D721Med (cell line): ENCODE measurements around the gene TADA2B.

Source experiments
- DNase-seq: peaks from one replicate; pipeline ENCODE4 v3.0.0; 2011; ENCODE audit warnings: low spot score; ENCODE audit not compliant: insufficient read length
- FAIRE-seq: peaks from 2 replicates; lab custom pipeline; 2011; peaks lifted over from hg19 to GRCh38; lab: Jason Lieb, UNC
- TF ChIP-seq, protein P1 (sequence below): IDR thresholded peaks from 2 replicates; pipeline ENCODE4 v1.5.1; 2012; ENCODE audit warnings: mild to moderate bottlenecking, control low read depth; ENCODE audit not compliant: insufficient read depth; ENCODE audit errors: missing control alignments

TADA2B gene

DNA sequence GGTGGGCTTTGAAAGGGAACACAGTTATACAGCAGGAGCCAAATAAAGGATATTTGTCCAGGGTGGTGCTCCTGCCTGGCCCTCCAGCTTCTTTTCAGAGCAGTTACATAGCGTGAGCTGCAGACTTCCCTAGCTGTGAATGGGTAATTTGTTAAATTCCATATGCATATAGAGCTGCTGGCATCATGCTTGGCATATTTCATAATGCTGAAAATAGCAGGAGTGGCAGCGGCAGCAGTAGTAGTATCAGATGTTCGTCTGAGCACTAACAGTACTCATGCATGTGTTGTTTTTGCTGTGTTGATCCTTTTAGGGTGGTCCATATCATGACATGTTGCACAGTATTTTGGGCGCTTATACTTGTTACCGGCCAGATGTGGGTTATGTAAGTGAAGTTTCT is 33.6 kb upstream of the TADA2B start:
- FAIRE-seq (no peak), DNase-seq (no peak)
- TF ChIP-seq, protein P1, sequence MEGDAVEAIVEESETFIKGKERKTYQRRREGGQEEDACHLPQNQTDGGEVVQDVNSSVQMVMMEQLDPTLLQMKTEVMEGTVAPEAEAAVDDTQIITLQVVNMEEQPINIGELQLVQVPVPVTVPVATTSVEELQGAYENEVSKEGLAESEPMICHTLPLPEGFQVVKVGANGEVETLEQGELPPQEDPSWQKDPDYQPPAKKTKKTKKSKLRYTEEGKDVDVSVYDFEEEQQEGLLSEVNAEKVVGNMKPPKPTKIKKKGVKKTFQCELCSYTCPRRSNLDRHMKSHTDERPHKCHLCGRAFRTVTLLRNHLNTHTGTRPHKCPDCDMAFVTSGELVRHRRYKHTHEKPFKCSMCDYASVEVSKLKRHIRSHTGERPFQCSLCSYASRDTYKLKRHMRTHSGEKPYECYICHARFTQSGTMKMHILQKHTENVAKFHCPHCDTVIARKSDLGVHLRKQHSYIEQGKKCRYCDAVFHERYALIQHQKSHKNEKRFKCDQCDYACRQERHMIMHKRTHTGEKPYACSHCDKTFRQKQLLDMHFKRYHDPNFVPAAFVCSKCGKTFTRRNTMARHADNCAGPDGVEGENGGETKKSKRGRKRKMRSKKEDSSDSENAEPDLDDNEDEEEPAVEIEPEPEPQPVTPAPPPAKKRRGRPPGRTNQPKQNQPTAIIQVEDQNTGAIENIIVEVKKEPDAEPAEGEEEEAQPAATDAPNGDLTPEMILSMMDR = no peak

DNA sequence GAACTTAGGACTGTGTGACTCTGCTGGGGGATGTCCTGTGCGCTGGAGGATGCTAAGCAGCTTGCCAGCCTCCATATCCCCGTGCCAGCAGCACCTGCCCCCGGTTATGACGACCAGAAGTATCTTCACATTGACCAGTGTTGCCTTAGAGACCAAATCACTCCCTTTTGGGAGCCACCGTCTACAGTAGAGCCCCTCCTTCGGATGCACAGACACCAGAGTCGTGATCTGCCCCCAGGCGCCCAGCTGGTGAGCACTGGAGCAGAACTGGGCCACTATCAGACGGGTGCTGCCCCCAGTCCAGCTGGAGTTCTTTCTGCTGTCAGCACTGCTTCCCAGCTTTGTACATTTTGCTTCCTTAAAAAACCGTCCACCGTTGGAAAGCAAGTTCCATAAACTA is 30.0 kb upstream of the TADA2B start:
- TF ChIP-seq, protein P1 = no peak
- FAIRE-seq = no peak
- DNase-seq = no peak

DNA sequence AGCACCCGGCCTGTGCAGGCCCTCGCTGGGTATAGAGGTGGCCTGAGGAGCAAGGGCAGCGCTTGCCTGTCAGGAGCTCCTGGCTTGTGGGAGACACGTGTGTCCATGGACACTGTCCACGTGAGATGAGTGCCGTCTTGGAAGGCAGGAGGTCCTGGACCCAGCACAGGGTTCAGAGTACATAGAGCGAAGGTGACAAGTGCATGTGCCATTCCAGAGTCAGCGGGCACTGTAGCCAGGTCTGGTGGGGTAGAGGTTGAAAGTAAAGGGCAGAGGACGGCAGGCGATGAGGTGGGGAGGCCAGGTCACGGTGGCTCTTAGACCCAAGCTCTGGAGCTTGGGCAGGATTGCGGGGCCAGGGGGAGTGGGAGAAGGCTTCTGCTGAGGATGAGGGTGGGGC is 28.4 kb upstream of the TADA2B start:
- TF ChIP-seq, protein P1 = no peak
- DNase-seq (no peak), FAIRE-seq (no peak)

DNA sequence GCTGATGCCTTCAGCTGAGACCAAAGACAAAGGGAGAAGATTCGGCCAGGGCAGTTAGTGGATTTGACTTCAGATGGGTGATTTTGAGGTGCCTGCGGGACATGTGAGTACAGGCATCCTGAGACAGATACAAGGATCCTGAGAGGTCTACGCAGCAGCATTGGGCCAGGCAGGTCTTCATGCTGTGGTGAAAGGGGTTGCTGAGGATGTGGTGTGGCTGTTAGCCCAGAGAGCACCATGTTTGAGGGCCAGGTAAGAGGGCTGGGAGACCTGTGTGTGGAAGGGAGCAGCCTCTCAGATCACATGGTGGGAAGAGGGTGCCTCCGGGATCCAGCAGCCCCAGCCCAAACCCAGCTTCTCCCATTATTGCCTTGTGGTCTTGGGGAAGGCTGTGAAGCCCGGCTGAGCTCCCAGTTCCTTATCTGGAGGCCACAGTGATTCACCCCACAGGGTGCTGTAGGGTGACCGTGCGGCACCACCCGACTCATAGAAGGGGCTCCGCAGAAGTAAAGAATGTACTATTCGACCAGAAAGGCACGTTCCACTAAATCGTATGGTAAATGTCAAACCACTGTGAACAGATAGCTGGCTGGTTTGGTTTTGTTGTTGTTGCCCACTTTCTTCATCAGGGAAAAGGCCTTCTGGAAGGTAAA is 27.7 kb upstream of the TADA2B start:
- FAIRE-seq (no peak), DNase-seq (no peak)
- TF ChIP-seq, protein P1 = no peak

DNA sequence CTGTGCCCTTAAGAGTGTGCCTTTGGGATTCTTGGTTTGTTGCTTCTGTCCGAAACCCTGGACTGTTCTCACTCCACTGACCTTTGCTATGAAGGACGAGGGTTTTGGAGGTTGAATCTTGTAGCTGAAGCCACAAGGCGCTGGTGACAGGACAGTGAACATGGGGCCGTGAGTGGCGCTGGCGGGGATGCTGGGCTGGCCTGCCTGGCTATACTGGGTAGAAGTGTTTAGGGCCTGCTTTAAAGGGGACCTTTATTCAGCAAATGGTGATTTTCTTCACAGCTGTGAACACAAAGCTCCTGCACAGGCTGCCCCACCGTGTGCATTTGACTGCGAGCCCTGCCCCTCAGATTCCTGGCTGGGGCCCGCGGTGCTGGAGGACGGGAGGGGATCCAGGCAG is 27.1 kb upstream of the TADA2B start:
- no peak for FAIRE-seq
- TF ChIP-seq, protein P1 = no peak
- no peak for DNase-seq

DNA sequence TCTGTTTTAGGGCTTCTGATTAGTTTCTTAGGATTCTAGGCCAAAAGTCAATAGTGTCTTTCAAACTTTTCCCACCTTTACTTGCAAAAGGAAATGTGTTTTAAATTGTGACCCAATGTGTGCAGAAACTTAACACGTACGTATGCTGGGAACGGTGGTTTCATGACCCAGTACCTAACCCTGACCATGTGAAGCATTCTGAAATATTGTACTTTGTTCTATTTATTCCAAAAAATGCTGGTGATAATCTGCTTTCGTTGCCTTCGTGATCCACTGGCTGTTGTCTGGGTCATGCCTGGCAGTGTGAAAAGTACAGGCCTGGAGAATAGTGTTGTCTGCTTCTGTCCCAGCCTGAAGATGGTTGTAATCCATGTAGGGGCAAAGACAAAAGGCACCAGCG is 26.7 kb upstream of the TADA2B start:
- TF ChIP-seq, protein P1 = no peak
- DNase-seq = no peak
- FAIRE-seq = no peak

DNA sequence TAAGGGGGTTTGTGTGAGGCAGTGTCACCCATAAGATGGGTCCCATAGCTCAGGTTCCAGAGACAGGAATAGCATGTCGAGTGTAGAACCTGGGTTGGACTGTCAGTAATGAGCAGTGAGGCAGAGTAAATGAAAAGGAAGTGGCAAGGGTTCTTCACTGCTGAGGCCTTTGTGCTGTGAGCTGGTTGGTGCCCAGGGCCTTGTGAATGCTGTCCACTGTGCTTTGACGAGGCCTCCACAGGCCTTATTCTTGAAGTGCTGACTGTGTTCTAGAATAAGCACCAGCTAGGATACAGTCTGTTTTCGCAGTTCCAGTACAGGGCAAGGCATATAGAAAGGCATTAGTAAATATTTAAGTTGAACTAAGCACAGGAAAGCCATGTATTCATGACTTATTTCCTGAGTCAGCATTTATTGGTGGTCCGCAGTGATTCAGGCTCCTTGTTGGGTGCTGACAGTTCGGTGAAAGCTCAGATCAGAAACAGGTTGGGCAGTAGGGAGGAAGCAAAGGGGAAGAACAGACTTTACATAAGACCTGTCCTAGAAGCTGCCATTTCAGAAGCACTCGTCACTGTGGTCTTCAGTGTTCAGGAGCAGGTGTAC is 25.6 kb upstream of the TADA2B start:
- TF ChIP-seq, protein P1 = no peak
- no peak for FAIRE-seq
- DNase-seq = no peak
